Gastrocnemius medialis (tissue), 4 donors: Measurements from ENCODE around the gene PIGN.

ENCODE experiments used
- POLR2A ChIP-seq, 2 donors: fragments of 450-650 bp; IDR thresholded peaks; one replicate each; pipeline ENCODE4 v1.6.1; 2017; ENCODE audit warnings: antibody characterized with exemption in 2 of 2, mild to moderate bottlenecking in 2 of 2, moderate library complexity in 2 of 2
- TF ChIP-seq, protein P1 (sequence below), 5 experiments: fragments of 450-650 bp in 3 of 5; fragments of 200-600 bp in 2 of 5; sonication (generic) in 2 of 5; IDR thresholded peaks in 4 of 5; conservative IDR thresholded peaks in 1 of 5; 1 replicate in 4 of 5; 2 replicates in 1 of 5; pipeline ENCODE4 v1.5.1; 2016 to 2019; ENCODE audit warnings: antibody characterized with exemption in 5 of 5, mild to moderate bottlenecking in 3 of 5, moderate library complexity in 3 of 5

DNA sequence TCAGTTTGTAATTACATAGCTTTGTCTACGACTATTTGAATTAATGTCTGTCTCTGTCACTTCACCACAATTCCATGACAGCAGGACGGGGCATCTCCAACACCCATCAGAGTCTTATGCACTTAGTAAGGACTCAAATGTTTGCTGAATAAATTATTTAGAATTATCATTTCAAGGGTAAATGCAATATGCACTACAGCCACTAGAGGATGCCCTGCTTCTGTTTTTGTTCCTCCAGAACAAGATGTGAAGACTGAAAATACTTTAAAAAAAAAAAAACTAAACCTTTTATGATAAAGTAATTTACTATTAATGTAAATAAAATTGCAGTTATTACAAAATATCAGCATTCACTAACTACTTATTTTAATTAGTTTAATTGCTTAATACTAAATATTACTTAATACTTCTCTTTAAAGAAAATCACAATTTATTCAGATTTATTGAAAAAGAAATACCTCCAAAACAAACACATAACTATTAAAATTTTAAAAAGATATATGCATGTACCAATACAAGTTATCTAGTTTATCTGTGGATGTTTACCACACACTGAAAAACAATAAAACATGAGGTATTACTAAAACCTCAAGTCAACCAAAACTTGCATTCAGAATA, 3.2 kb downstream of the PIGN start:
- TF ChIP-seq, protein P1, sequence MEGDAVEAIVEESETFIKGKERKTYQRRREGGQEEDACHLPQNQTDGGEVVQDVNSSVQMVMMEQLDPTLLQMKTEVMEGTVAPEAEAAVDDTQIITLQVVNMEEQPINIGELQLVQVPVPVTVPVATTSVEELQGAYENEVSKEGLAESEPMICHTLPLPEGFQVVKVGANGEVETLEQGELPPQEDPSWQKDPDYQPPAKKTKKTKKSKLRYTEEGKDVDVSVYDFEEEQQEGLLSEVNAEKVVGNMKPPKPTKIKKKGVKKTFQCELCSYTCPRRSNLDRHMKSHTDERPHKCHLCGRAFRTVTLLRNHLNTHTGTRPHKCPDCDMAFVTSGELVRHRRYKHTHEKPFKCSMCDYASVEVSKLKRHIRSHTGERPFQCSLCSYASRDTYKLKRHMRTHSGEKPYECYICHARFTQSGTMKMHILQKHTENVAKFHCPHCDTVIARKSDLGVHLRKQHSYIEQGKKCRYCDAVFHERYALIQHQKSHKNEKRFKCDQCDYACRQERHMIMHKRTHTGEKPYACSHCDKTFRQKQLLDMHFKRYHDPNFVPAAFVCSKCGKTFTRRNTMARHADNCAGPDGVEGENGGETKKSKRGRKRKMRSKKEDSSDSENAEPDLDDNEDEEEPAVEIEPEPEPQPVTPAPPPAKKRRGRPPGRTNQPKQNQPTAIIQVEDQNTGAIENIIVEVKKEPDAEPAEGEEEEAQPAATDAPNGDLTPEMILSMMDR (IDR thresholded peaks at IDR 0.05 in 4 of 5, conservative IDR thresholded peaks at IDR 0.05 in 1 of 5) = peak; percentile 77 to 99 (median 92)
- TF ChIP-seq POLR2A (IDR thresholded peaks at IDR 0.05) = no peak
